ENCODE results near the gene ESR1.

The ESR1 gene

GRCh38 chr6:151905854-151906253 lies 98.4 kb downstream of the ESR1 start:
- DNase-seq = no peak
- Histone ChIP-seq H3K4me1 (ENCODE audit: low read length) (peaks cover 3% of the 10 kb centered on the region; the same call in 1 of the 2 replicates), H3K27me3 (replicated peaks; ENCODE audit: insufficient read depth, low read length) (no peaks in the 10 kb centered on the region), H3K9me2 (replicated peaks; ENCODE audit: insufficient read depth, low read length) (no peaks in the 10 kb centered on the region), H3F3A (ENCODE audit: insufficient read depth, low read length) (no peaks in the 10 kb centered on the region; the same call in 1 of the 2 replicates), H4K20me1 (ENCODE audit: insufficient read depth, low read length) (no peaks in the 10 kb centered on the region), H3K4me3 (ENCODE audit: low read length) (no peak overlapping the region), H3K79me2 (ENCODE audit: low read length) (no peaks in the 10 kb centered on the region), H3K9ac (ENCODE audit: low read length) (no peak overlapping the region), H3K9me3 (replicated peaks; ENCODE audit: insufficient read depth, low read length) (no peaks in the 10 kb centered on the region), H3K27ac (ENCODE audit: low read length) (no peak overlapping the region), H2AFZ (ENCODE audit: low read length) (no peak overlapping the region), H3K36me3 (replicated peaks; ENCODE audit: insufficient read depth, low read length) (no peaks in the 10 kb centered on the region), H3K4me2 (ENCODE audit: low read depth, low read length) (no peak overlapping the region)
- TF ChIP-seq CTCF (IDR thresholded peaks at IDR 0.05; ENCODE audit: low read length) (no peak), EZH2 (optimal IDR thresholded peaks at IDR 0.05; ENCODE audit: low read depth, low read length) (no peak), EZH2phosphoT487 (IDR thresholded peaks at IDR 0.05; ENCODE audit: low read length) (no peak)

- Histone ChIP-seq H3K9me2 (replicated peaks; ENCODE audit: insufficient read depth, low read length) (no peaks in the 10 kb centered on the region), H2AFZ (ENCODE audit: low read length) (no peak overlapping the region), H4K20me1 (ENCODE audit: insufficient read depth, low read length) (no peaks in the 10 kb centered on the region), H3K27ac (ENCODE audit: low read length) (no peak overlapping the region), H3K9ac (ENCODE audit: low read length) (no peak overlapping the region), H3K9me3 (replicated peaks; ENCODE audit: insufficient read depth, low read length) (no peaks in the 10 kb centered on the region), H3K27me3 (replicated peaks; ENCODE audit: insufficient read depth, low read length) (no peaks in the 10 kb centered on the region), H3K4me2 (ENCODE audit: low read depth, low read length) (no peak overlapping the region), H3K36me3 (replicated peaks; ENCODE audit: insufficient read depth, low read length) (no peaks in the 10 kb centered on the region), H3K79me2 (ENCODE audit: low read length) (no peaks in the 10 kb centered on the region), H3F3A (ENCODE audit: insufficient read depth, low read length) (no peaks in the 10 kb centered on the region), H3K4me3 (ENCODE audit: low read length) (no peak overlapping the region), H3K4me1 (ENCODE audit: low read length) (no peaks in the 10 kb centered on the region)
- TF ChIP-seq EZH2phosphoT487 (IDR thresholded peaks at IDR 0.05; ENCODE audit: low read length) (no peak), CTCF (IDR thresholded peaks at IDR 0.05; ENCODE audit: low read length) (no peak), EZH2 (optimal IDR thresholded peaks at IDR 0.05; ENCODE audit: low read depth, low read length) (no peak)
- no peak for DNase-seq
Measured at GRCh38 chr6:151911401-151911800, 103.9 kb downstream of the ESR1 start.

- Histone ChIP-seq H4K20me1 (ENCODE audit: insufficient read depth, low read length) (no peaks in the 10 kb centered on the region), H3K4me3 (ENCODE audit: low read length) (no peak overlapping the region), H3K36me3 (replicated peaks; ENCODE audit: insufficient read depth, low read length) (no peaks in the 10 kb centered on the region), H3K27ac (ENCODE audit: low read length) (no peak overlapping the region), H3K9ac (ENCODE audit: low read length) (no peak overlapping the region), H3F3A (ENCODE audit: insufficient read depth, low read length) (no peaks in the 10 kb centered on the region), H3K4me2 (ENCODE audit: low read depth, low read length) (no peak overlapping the region), H3K4me1 (ENCODE audit: low read length) (no peaks in the 10 kb centered on the region), H3K9me3 (replicated peaks; ENCODE audit: insufficient read depth, low read length) (no peaks in the 10 kb centered on the region), H2AFZ (ENCODE audit: low read length) (no peak overlapping the region), H3K9me2 (replicated peaks; ENCODE audit: insufficient read depth, low read length) (no peaks in the 10 kb centered on the region), H3K27me3 (replicated peaks; ENCODE audit: insufficient read depth, low read length) (no peaks in the 10 kb centered on the region), H3K79me2 (ENCODE audit: low read length) (no peaks in the 10 kb centered on the region)
- no peak for TF ChIP-seq EZH2 (optimal IDR thresholded peaks at IDR 0.05; ENCODE audit: low read depth, low read length)
- no peak for TF ChIP-seq CTCF (IDR thresholded peaks at IDR 0.05; ENCODE audit: low read length)
- TF ChIP-seq EZH2phosphoT487 (IDR thresholded peaks at IDR 0.05; ENCODE audit: low read length) = no peak
- DNase-seq = no peak
Measured at GRCh38 chr6:151914484-151914883, 107.0 kb downstream of the ESR1 start.

All from MM.1S (cell line).